Stimulated activated CD8-positive, alpha-beta memory T cell treated with anti-CD3 and anti-CD28 coated beads, Interleukin-7, amount 100 ng/mL, for 4 hours (primary cell): ENCODE measurements around the gene PLEKHA7.

Source experiments
- DNase-seq, 2 donors: peaks; one replicate each; pipeline ENCODE4 v3.0.0-alpha.2; 2020; ENCODE audit warnings: low read depth in 2 of 2

PLEKHA7 gene

GRCh38 chr11:16773981-16774935, 240.0 kb downstream of the PLEKHA7 start:
- DNase-seq: no peak

DNA sequence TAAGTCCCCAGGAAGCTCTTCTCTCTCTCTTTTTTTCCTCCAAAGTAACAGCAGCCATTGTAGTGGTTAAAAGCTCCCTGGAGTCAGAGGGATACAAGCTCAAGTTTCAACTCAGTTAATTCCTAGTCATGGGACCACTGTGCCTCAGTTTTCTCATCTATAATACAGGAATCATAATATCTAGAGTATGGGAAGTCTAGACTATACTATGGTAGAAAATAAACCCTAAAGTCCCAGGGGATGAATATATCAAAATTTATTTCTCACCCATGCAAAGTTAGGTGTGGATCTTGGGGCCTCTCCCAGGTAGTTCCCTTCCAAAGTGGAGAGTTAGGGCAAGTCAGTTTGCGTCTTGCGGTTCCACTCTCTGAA, 242.1 kb downstream of the PLEKHA7 start:
- DNase-seq: no peak

DNA sequence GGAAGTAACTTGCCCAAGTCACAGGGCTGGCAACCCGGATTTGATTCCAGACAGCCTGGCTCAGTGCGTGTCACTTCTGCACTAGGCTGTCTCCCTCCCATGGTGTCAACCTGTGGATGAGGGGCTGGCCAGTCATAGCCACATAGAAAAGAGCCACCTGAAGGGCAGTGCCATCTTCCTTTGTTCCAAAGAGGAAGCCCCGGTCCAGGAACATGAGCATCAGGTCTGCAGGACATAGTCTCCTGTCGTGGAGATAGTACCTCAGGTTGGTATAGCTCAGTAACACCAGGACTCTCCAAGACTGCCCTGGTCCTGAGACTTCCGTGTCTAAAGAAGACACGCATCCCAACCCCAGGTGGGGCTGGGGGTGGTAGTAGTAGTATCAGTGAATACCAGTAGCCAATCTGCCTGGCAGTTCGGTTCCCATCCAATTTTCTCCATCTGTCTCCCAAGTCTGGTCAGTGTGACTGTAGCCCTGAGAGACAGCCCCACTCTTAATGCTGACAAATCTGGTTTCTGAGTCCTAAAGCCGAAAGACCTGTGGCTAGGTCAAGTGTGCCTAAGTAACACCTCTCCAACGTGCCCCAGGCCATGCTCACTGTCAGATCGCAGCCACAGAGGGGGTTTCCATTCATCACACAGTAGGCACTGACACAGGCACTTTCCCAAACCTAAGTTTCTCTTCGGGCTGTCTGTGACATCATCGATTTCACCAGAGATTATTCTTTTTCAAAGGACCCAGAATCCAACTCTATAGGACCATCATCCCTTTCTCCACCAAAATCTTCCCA, 242.7 kb downstream of the PLEKHA7 start:
- DNase-seq: no peak

GRCh38 chr11:16770016-16770415, 244.2 kb downstream of the PLEKHA7 start:
- no peak for DNase-seq

DNA sequence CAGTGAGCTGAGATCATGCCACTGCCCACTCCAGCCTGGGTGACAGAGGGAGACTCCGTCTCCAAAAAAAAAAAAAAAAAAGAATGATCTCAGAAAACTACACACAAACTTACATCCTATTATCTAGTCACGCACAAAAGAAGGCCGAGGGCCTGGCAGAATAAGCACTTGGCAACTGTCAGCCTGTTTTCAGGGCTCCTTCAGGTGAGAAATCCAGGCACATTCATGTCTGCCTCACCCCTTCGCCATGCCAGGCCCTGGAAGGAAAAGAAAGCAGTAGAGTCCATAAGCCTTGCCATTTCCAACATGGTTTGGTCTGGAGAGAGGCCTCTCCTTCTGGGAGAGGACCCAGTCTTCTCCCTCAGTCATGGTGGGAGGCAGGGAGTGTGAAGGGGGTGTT, 244.8 kb downstream of the PLEKHA7 start:
- DNase-seq: no peak

DNA sequence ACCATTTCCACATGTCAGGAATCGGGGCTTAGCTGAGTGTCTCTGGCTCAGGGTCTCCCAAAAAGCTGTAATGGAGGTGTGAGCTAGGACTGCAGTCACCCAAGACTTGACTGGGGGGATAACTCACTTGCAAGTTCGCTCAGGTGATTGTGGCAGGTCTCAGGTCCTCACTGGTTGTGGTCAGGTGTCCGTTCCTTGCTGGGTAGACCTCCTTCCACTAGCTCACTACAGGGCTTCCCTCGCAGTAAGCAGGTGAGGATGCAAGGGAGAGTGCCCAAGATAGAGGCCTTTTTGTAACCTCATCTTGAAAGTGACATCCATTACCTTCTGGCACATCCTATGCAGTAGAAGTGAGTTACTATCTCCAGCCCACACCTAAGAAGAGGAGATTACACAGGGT, 246.3 kb downstream of the PLEKHA7 start:
- no peak for DNase-seq

GRCh38 chr11:16767137-16767536, 247.1 kb downstream of the PLEKHA7 start:
- no peak for DNase-seq

GRCh38 chr11:16764888-16765287, 249.3 kb downstream of the PLEKHA7 start:
- no peak for DNase-seq

DNA sequence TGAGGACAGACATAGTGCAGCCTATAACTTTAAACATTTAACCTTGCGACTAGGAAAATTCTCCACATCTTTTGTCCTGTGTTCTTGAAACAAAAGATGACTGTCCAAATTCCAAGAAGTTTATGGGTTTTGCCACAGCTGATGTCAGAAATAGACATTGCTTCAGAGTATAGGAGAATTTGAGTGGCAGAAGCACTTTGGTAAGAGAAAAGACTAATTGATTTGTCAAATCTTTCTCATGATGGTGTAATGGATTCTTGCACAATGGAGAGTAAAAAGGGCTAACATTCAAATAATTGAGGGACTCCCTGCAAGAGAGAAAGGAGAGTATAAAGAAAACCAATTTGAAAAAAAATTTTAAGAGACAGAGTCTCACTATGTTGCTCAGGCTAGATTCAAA, 250.5 kb downstream of the PLEKHA7 start:
- no peak for DNase-seq

GRCh38 chr11:16759857-16760508, 254.2 kb downstream of the PLEKHA7 start:
- DNase-seq: no peak

DNA sequence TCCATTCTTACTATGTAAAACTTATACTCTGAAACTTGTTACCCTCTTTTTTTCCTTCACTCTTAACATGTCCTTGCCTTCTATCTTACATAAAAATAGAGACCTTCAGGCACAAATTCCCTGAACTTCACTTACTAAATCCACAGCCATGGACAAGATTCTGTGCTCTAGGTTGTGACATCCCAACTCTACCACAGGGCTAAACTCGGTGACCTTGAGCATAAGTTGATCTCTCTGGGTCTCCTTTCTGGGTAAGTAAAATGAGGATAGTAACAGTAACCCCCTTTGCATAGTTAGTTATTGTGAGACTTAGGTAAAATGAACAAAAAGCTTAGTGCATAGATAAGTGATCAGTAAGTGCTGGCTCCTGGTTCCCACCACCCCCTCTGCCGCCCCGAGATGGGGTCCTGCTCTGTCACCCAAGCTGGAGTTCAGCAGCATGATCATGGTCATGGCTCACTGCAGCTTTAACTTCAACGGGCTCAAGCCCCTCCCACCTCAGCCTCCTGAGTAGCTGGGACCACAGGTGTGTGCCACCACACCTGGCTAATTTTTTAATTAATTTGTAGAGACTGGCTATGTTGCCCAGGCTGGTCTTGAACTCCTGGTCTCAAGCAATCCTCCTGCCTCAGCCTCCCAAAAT, 255.7 kb downstream of the PLEKHA7 start:
- DNase-seq: no peak

DNA sequence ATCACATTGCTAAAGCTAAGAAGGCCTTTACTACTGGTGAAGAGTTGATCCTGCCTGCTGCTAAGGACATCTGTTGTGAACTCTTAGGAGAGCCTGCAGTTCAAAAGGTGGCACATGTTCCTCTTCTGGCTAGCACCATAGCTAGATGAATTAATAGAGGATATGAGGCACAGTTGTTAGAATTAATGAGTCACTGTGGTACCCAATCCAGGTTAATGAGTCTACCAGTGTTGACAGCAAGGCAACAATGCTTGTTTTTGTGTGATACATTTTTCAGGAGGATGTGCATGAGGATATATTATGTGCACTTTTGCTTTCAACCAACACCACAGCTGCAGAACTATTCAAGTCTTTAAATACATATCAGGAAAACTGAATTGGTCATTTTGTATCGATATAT, 263.8 kb downstream of the PLEKHA7 start:
- DNase-seq: no peak

DNA sequence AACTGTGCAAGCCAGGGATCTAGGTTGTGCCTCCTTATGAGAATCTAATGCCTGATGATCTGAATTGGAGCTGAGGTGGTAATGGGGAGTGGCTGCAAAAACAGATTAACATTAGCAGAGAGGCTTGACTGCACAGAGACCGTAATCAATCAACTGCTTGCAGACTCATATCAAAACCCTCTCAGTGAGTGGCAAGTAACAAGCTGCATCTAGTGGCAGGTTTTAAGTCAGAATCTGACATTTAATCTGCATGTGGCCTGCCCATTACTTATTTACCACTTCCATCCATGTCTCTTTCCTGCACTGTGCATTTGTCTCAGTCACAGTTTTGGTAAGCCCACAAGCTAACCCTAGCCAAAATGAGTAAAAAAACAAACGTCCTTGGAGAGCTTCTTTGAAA, 264.5 kb downstream of the PLEKHA7 start:
- no peak for DNase-seq

GRCh38 chr11:16749092-16749491, 265.1 kb downstream of the PLEKHA7 start:
- DNase-seq: no peak

DNA sequence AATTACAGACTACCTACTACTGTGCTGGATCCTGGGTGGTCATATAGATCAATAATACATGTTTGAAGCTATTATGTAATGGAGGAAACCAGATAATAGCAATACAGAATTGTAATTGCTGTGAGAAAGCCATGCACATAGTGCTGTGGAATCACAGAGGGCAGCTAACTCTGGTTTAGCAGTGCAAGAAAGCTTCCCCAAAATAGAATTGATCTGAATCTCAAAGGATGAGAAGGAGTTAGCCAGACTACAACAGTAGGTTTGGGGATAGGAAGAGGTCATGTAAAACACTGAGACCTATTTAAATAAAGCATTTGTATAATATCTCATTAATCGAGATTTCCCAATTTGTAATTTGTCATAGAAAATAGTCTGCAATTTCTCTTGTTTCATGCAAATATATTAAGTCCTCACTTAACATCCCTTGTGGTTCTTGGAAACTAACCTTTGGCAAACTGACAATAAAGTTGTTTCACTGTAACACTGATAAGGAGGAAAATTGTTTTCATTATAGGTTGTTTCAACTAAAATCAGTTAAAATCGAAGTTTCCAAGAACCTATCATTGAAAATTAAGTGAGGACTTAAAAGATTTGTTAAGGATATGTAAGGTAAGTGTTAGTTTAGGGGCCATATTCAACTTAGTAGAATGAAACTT, 268.1 kb downstream of the PLEKHA7 start:
- no peak for DNase-seq

GRCh38 chr11:16744128-16744725, 270.0 kb downstream of the PLEKHA7 start:
- DNase-seq: no peak

GRCh38 chr11:16743478-16743877, 270.7 kb downstream of the PLEKHA7 start:
- no peak for DNase-seq

DNA sequence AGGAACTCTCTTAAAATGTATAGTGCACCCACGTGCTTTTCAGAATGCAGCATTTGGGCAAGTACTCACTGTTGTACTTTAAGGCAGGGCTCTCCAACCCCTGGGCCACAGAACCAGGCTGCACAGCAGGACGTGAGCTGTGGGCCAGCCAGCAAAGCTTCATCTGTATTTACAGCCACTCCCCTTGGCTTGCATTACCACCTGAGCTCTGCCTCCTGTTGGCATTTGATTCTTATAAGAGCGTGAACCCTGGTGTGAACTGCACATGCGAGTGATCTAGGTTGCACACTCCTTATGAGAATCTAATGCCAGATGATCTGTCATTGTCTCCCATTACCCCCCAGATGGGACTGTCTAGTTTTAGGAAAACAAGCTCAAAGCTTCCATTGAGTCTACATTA, 272.7 kb downstream of the PLEKHA7 start:
- DNase-seq: no peak

GRCh38 chr11:16738947-16739815, 275.0 kb downstream of the PLEKHA7 start:
- no peak for DNase-seq
